ENCODE results near the gene ANLN. TPM values are rescaled to one million over a fixed set of nuclear protein-coding genes. Genes with fewer than 3 reads are reported as not detected.

ANLN gene
- total RNA-seq, 1 experiment from 2014 or later = 78.9 TPM

- peak overlapping the region; percentile 12 to 86 (median 27); a peak in 5 of 7 replicates for H3K27ac Mint-ChIP-seq
- no peaks in the 10 kb centered on the region for H3K79me1 ChIP-seq (ENCODE audit: insufficient read depth, low read depth, low read length, poor library complexity, severe bottlenecking)
- H2BK15ac ChIP-seq (ENCODE audit: low read depth, low read length) = no peak overlapping the region
- H3K9me3 Mint-ChIP-seq = no peaks in the 10 kb centered on the region
- TF ChIP-seq CTCF (conservative IDR thresholded peaks at IDR 0.05) = no peak
- H3K27me3 Mint-ChIP-seq (ENCODE audit: low read depth) = no peaks in the 10 kb centered on the region
- no peak overlapping the region for H3K9ac ChIP-seq (ENCODE audit: extremely low read depth, insufficient read length, low read length)
- no peak overlapping the region for H3T11ph ChIP-seq (ENCODE audit: low read length)
- no peak overlapping the region for H3K4ac ChIP-seq (ENCODE audit: low read depth, low read length)
- H2BK5ac ChIP-seq (ENCODE audit: insufficient read length, low read length) = no peak overlapping the region
- H3K4me2 ChIP-seq (ENCODE audit: insufficient read depth, insufficient read length, low read length) = no peak overlapping the region
- no peaks in the 10 kb centered on the region for H3K23me2 ChIP-seq (ENCODE audit: insufficient read length, low read depth, low read length, poor library complexity, severe bottlenecking)
- H2AFZ ChIP-seq (ENCODE audit: low read length) = no peak overlapping the region
- peak; percentile 41 for DNase-seq
- H4K5ac ChIP-seq (ENCODE audit: insufficient read length, low read depth, low read length) = no peak overlapping the region
- H3K4me1 ChIP-seq (ENCODE audit: insufficient read depth, low read length) = no peaks in the 10 kb centered on the region
- WGBS (ENCODE audit: extremely low coverage, insufficient read length, low lambda C conversion rate) = no CpG with 5 or more reads among the region's 5 CpGs
- no peak overlapping the region for H2AK5ac ChIP-seq (ENCODE audit: insufficient read length, low read length)
- H3K56ac ChIP-seq (ENCODE audit: insufficient read length, low read depth, low read length) = no peak overlapping the region
- H4K8ac ChIP-seq (replicated peaks; ENCODE audit: insufficient read length, low read depth, low read length) = no peak overlapping the region
- H3K9me3 ChIP-seq (ENCODE audit: control insufficient read depth, low read depth, low read length) = no peaks in the 10 kb centered on the region
- H3K36me3 Mint-ChIP-seq (ENCODE audit: insufficient read depth in 1 of 3, low read depth in 3 of 3) = peaks cover 21 to 49% (median 43%) of the 10 kb centered on the region in 3 experiments; a peak in 6 of 7 replicates
- H3K79me2 ChIP-seq (ENCODE audit: insufficient read depth, low read length) = no peaks in the 10 kb centered on the region
- no peak overlapping the region for H2BK20ac ChIP-seq (ENCODE audit: low read depth, low read length, poor library complexity, severe bottlenecking)
- peaks cover 11 to 12% of the 10 kb centered on the region in 2 experiments for H3K4me1 Mint-ChIP-seq
- H2BK120ac ChIP-seq (ENCODE audit: low read depth, low read length, poor library complexity, severe bottlenecking) = no peak overlapping the region
- H3K14ac ChIP-seq (ENCODE audit: insufficient read depth, low read length) = no peak overlapping the region
- no peak overlapping the region for H3K27ac ChIP-seq (ENCODE audit: insufficient read length, low read depth, low read length)
- H3K18ac ChIP-seq (ENCODE audit: insufficient read length, low read depth, low read length) = no peak overlapping the region
- H4K20me1 ChIP-seq (ENCODE audit: control insufficient read depth, insufficient read depth, insufficient read length) = no peaks in the 10 kb centered on the region
- H3K4me3 Mint-ChIP-seq = peak overlapping the region in 1 of 2 experiments; percentile 43; a peak in 1 of 5 replicates
- no peaks in the 10 kb centered on the region for H3K27me3 ChIP-seq (ENCODE audit: insufficient read depth, low read length)
- no peak overlapping the region for H4K91ac ChIP-seq (ENCODE audit: insufficient read length, low read depth, low read length)
- H2BK12ac ChIP-seq (ENCODE audit: insufficient read length, low read depth, low read length) = no peak overlapping the region
- no peak overlapping the region for H3K23ac ChIP-seq (ENCODE audit: insufficient read length, low read depth, low read length)
Observed at GRCh38 chr7:36406156-36406555, 16.5 kb downstream of the ANLN start.

All from H9 (cell line).